Endodermal cell (in vitro differentiated cells): ENCODE measurements around the gene CRTAC1. TPM values are rescaled to one million over a fixed set of nuclear protein-coding genes. Genes with fewer than 3 reads are reported as not detected.
A peak's percentile ranks its signal among the peaks of the same experiment; 100 is the strongest.

Source experiments
- DNase-seq: peaks from one replicate; pipeline ENCODE4 v3.0.0-alpha.2; 2017
- H3K27ac ChIP-seq: 2 replicates; pipeline ENCODE4 v1.5.1; 2013; ENCODE audit warnings: mild to moderate bottlenecking, low read depth, low read length, moderate library complexity
- H3K27me3 ChIP-seq: 2 replicates; pipeline ENCODE4 v1.6.1; 2013; ENCODE audit warnings: mild to moderate bottlenecking, low read length, moderate library complexity; ENCODE audit not compliant: insufficient read depth, control insufficient read depth, poor library complexity, severe bottlenecking
- H3K36me3 ChIP-seq: 2 replicates; pipeline ENCODE4 v1.7.0; 2013; ENCODE audit warnings: mild to moderate bottlenecking, low read length, moderate library complexity; ENCODE audit not compliant: control insufficient read depth, insufficient read depth
- H3K4me1 ChIP-seq: one replicate; pipeline ENCODE4 v1.7.0; 2013; ENCODE audit warnings: low read length; ENCODE audit not compliant: control insufficient read depth, insufficient read depth
- H3K4me3 ChIP-seq: 2 replicates; pipeline ENCODE4 v1.5.1; 2013; ENCODE audit warnings: mild to moderate bottlenecking, low read length, moderate library complexity
- H3K9ac ChIP-seq: 2 replicates; pipeline ENCODE4 v1.6.1; 2013; ENCODE audit warnings: mild to moderate bottlenecking, low read length, moderate library complexity; ENCODE audit not compliant: poor library complexity, severe bottlenecking; ENCODE audit errors: extremely low read depth
- H3K9me3 ChIP-seq: 2 replicates; pipeline ENCODE4 v1.6.1; 2013; ENCODE audit warnings: mild to moderate bottlenecking, low read length, moderate library complexity; ENCODE audit not compliant: control insufficient read depth
- H3K27ac Mint-ChIP-seq: 2 replicates; pipeline ENCODE4 v1.8.0; 2020; ENCODE audit warnings: mixed read lengths
- H3K27me3 Mint-ChIP-seq: 2 replicates; pipeline ENCODE4 v1.8.0; 2021; ENCODE audit warnings: mild to moderate bottlenecking, mixed read lengths; ENCODE audit not compliant: insufficient read depth
- H3K36me3 Mint-ChIP-seq: 2 replicates; pipeline ENCODE4 v1.8.0; 2020; ENCODE audit warnings: low read depth, mixed read lengths
- H3K4me1 Mint-ChIP-seq: 2 replicates; pipeline ENCODE4 v1.8.0; 2020; ENCODE audit warnings: mixed read lengths
- H3K4me3 Mint-ChIP-seq: 2 replicates; pipeline ENCODE4 v1.8.0; 2020; ENCODE audit warnings: mild to moderate bottlenecking, moderate library complexity, mixed read lengths
- H3K9me3 Mint-ChIP-seq: 2 replicates; pipeline ENCODE4 v1.8.0; 2020; ENCODE audit warnings: mild to moderate bottlenecking, mixed read lengths
- WGBS, 2 experiments: methylation state at CpG; one replicate each; pipeline versions ENCODE4 v1.1.5 to v1.1.7; 2013; ENCODE audit warnings: missing lambda C conversion rate in 2 of 2, mixed read lengths in 1 of 2; ENCODE audit not compliant: insufficient coverage in 1 of 2, insufficient read length in 1 of 2; 5-methylcytosine and 5-hydroxymethylcytosine counted together
- total RNA-seq, 2 donors: library from RNA; stranded (reverse); fragmentation: NEBNext Ultra II Directional in 1 of 2; extraction: Animal tissue kit (Norgen Biotek cat#: 25700) in 1 of 2; gene quantifications; 2 replicates in 1 of 2; 3 replicates in 1 of 2; pipeline ENCODE4 v1.2.1, GENCODE V29; 2021
- TF ChIP-seq, protein P1 (sequence below): fragments of 200-600 bp; sonication (generic); conservative IDR thresholded peaks from 2 replicates; pipeline ENCODE4 v1.5.0; 2021; ENCODE audit warnings: antibody characterized with exemption, mild to moderate bottlenecking

The CRTAC1 gene
- total RNA-seq, 2 donors from 2014 or later = 0.13 to 0.24 TPM

DNA sequence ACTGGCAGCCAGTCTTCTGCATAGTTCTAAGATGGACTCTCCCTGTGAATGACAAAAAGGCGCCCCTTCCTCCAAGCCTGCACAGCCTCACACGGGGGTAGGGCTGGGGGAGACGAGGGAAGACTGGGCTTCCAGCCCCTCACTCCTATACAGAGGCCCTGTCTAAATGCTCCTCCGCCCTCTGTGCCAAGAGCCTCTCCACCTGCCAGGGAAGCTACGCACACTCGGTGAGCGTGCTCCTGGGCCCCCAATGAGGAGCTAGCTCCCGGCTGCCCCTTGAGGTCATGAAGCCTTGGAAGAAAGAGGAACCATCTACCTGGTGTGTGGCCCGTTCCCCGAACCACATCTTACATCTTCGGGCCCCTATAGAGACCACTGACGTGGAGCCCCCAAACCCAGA lies 54.8 kb downstream of the CRTAC1 start:
- no peaks in the 10 kb centered on the region for H3K9me3 Mint-ChIP-seq
- no peaks in the 10 kb centered on the region for H3K9me3 ChIP-seq
- no peak overlapping the region for H3K4me3 Mint-ChIP-seq
- peaks cover 87% of the 10 kb centered on the region for H3K27me3 Mint-ChIP-seq
- H3K27me3 ChIP-seq = peaks cover 99% of the 10 kb centered on the region
- no peak overlapping the region for H3K27ac ChIP-seq
- no peaks in the 10 kb centered on the region for H3K36me3 Mint-ChIP-seq
- no peak overlapping the region for H3K27ac Mint-ChIP-seq
- TF ChIP-seq, protein P1, sequence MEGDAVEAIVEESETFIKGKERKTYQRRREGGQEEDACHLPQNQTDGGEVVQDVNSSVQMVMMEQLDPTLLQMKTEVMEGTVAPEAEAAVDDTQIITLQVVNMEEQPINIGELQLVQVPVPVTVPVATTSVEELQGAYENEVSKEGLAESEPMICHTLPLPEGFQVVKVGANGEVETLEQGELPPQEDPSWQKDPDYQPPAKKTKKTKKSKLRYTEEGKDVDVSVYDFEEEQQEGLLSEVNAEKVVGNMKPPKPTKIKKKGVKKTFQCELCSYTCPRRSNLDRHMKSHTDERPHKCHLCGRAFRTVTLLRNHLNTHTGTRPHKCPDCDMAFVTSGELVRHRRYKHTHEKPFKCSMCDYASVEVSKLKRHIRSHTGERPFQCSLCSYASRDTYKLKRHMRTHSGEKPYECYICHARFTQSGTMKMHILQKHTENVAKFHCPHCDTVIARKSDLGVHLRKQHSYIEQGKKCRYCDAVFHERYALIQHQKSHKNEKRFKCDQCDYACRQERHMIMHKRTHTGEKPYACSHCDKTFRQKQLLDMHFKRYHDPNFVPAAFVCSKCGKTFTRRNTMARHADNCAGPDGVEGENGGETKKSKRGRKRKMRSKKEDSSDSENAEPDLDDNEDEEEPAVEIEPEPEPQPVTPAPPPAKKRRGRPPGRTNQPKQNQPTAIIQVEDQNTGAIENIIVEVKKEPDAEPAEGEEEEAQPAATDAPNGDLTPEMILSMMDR = no peak
- DNase-seq = peak; percentile 49
- peaks cover 2% of the 10 kb centered on the region for H3K4me1 Mint-ChIP-seq
- WGBS, 2 experiments = 79 to 90% methylated on average over 8 to 12 of the region's 12 CpGs
- H3K4me1 ChIP-seq = no peaks in the 10 kb centered on the region
- H3K4me3 ChIP-seq = no peak overlapping the region
- H3K9ac ChIP-seq = no peak overlapping the region
- no peaks in the 10 kb centered on the region for H3K36me3 ChIP-seq

DNA sequence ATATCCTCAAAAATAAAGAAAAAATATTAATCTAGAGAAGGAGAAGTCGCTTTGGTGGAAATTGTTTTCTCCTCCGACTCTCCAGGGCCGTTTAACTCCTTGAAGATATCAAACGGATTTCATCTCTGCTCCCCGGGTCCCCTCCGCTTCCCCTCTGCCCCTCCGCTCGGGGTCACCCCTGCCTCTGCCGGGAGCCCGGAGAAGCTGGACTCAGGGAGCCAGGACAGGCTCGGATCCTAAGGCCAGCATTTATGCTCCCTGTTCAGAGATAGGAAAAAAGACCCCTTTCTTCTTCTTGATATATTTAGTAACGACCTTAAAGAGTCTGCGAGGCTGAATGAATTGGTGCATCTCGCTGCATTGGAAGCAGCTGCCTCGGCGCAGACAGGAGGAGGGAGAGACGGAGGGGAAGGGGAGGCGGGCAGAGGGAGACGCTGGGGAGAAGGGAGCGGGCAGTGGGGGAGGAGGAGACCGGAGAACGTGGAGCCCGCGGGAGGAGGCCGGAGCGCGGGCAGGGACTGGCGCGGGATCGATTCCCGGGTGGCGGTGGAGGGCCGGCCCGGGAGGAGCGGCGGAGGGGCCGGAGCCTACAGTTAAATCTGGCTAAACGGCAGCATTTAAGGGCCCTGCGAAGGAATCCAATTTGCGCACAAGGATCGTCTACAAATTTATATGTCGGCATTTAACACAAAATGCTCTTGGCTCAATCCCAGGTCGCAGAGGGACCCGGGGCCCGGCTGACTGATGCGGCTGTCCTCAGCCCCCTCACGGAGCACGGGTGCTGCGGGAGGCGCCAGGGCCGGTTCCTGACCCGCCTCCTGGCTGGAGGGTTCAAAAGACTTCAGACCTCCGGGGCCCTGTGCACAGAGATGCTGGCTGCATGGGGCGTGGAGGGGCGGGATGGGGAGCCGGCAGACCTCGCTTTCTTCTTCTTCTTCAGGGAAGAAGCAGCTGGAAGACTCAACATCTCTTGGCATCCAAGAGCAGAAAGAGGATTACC lies 55.6 kb downstream of the CRTAC1 start:
- Mint-ChIP-seq H3K4me1 (peaks cover 2% of the 10 kb centered on the region), H3K27ac (no peak overlapping the region), H3K36me3 (no peaks in the 10 kb centered on the region), H3K9me3 (no peaks in the 10 kb centered on the region), H3K4me3 (peak overlapping the region; percentile 40), H3K27me3 (peaks cover 87% of the 10 kb centered on the region)
- no peaks in the 10 kb centered on the region for H3K9me3 ChIP-seq
- no peaks in the 10 kb centered on the region for H3K4me1 ChIP-seq
- H3K27ac ChIP-seq = no peak overlapping the region
- H3K9ac ChIP-seq = no peak overlapping the region
- WGBS, 2 experiments = 22 to 28% methylated on average over 39 to 57 of the region's 57 CpGs
- DNase-seq = peak; percentile 72
- H3K4me3 ChIP-seq = peak overlapping the region; percentile 45
- TF ChIP-seq, protein P1 = no peak
- no peaks in the 10 kb centered on the region for H3K36me3 ChIP-seq
- H3K27me3 ChIP-seq = peaks cover 99% of the 10 kb centered on the region

DNA sequence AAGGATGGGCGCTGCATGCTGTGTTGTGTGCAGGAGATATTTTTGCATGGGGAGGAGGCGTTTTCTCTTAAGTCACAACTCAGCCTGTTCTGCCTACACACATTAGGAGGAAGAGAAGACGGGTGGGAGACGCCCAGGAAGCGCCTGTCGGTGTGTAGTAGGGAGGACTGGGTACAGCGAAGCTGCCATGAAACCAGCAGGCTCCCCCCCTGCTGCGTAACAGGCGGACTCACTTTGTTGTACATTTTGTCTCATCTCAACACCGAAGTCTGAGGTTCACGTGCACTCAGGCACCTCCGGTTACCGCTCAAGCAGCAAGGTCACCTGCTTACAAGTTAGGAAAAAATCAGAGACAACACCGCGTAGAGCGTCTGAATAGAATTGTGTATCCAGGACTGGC lies 56.3 kb downstream of the CRTAC1 start:
- Histone ChIP-seq H3K27ac (no peak overlapping the region), H3K27me3 (peaks cover 99% of the 10 kb centered on the region), H3K36me3 (no peaks in the 10 kb centered on the region), H3K9ac (no peak overlapping the region), H3K4me1 (no peaks in the 10 kb centered on the region), H3K9me3 (no peaks in the 10 kb centered on the region), H3K4me3 (peak overlapping the region; percentile 45)
- H3K27me3 Mint-ChIP-seq = peaks cover 88% of the 10 kb centered on the region
- H3K4me3 Mint-ChIP-seq = peak overlapping the region; percentile 40
- no peak overlapping the region for H3K27ac Mint-ChIP-seq
- 45 to 66% methylated on average over 11 to 16 of the region's 16 CpGs for WGBS, 2 experiments
- H3K9me3 Mint-ChIP-seq = no peaks in the 10 kb centered on the region
- peak; percentile 50 for DNase-seq
- peaks cover 2% of the 10 kb centered on the region for H3K4me1 Mint-ChIP-seq
- TF ChIP-seq, protein P1 = no peak
- no peaks in the 10 kb centered on the region for H3K36me3 Mint-ChIP-seq
